GM10248 (cell line): Measurements from ENCODE around the gene SLC8B1.

Experiments
- CTCF ChIA-PET: fragments of 300-600 bp; sonication (Branson Sonifier 250); formaldehyde crosslinking; extraction: SDS; loops from one replicate; lab custom pipeline; 2021; ENCODE audit warnings: antibody characterized with exemption; lab: Yijun Ruan, JAX
- POLR2A ChIA-PET: fragments of 350-650 bp; sonication (Branson Sonifier 250); formaldehyde crosslinking; extraction: SDS; loops from one replicate; lab custom pipeline; 2020; ENCODE audit warnings: antibody characterized with exemption; lab: Yijun Ruan, JAX
- DNase-seq: peaks from one replicate; pipeline ENCODE4 v3.0.0; 2012; ENCODE audit errors: extremely low spot score
- TF ChIP-seq, protein P1 (sequence below): IDR thresholded peaks from 2 replicates; pipeline ENCODE4 v1.5.1; 2012; ENCODE audit warnings: mild to moderate bottlenecking, low read depth; ENCODE audit errors: extremely low read depth, missing control alignments, control extremely low read depth

Gene SLC8B1

DNA sequence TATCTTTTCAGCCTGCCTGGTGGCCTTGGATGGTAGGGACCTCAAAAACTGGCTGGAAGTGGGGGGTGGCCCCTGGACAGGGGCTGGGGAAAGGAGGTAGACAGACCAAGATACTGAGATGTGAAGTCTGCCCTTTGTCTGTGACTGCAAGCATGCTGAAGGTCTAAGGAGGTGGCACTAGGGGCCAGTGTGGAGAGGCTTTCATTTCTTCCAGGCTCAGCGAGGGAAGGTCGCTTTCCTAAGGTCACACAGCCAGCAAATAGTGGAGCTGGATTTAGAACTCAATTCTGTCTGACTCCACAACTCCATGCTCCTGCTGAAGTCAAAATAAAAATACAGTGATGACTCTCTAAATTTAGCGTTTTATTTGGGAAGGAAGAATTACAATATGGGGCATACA lies 12.2 kb upstream of the SLC8B1 start:
- TF ChIP-seq, protein P1, sequence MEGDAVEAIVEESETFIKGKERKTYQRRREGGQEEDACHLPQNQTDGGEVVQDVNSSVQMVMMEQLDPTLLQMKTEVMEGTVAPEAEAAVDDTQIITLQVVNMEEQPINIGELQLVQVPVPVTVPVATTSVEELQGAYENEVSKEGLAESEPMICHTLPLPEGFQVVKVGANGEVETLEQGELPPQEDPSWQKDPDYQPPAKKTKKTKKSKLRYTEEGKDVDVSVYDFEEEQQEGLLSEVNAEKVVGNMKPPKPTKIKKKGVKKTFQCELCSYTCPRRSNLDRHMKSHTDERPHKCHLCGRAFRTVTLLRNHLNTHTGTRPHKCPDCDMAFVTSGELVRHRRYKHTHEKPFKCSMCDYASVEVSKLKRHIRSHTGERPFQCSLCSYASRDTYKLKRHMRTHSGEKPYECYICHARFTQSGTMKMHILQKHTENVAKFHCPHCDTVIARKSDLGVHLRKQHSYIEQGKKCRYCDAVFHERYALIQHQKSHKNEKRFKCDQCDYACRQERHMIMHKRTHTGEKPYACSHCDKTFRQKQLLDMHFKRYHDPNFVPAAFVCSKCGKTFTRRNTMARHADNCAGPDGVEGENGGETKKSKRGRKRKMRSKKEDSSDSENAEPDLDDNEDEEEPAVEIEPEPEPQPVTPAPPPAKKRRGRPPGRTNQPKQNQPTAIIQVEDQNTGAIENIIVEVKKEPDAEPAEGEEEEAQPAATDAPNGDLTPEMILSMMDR = no peak
- CTCF ChIA-PET = no interaction called here
- no peak for DNase-seq
- POLR2A ChIA-PET = no interaction called here

DNA sequence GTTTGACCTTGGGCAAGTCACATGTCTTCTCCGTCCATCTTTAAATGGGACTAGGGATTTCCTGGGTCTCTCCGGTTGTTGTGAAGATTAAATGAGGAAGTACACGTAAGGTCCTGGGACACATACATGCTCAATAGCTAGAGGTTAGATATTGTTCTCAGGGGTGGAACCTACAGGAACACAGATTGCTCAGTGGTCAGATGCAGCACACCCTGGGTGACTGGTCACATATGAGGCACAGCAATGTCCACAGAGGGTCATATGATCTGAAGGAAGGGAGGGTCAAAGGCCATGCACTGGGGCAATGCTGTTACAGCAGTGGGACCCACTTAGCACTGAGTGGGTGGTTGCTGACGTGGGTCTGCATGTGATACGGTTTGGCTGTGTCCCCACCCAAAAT lies 11.4 kb upstream of the SLC8B1 start:
- ChIA-PET POLR2A (no interaction called here), CTCF (no interaction called here)
- no peak for DNase-seq
- TF ChIP-seq, protein P1 = no peak

DNA sequence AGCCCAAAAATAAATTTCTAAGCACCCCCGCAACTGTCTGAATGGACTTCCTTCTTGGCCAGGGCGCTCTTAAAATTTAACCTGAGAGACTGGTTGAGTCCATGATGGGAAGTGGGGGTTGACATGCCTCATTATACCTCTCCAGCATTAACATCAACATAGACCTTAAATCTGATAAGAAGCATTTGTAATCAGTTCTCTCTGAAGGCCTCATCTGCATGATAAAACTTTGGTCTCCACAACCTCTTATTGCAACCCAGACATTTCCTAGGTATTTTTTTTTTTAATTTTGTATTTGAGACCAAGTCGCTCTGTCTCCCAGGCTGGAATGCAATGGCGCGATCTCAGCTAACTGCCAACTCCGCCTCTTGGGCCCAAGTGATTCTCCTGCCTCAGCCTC lies 10.4 kb upstream of the SLC8B1 start:
- ChIA-PET CTCF (no interaction called here), POLR2A (interaction anchor here (0.7 kb wide), 1 partner anchor 466 kb away, joined by 3 read pairs; no protein-coding TSS in a partner anchor)
- TF ChIP-seq, protein P1 = no peak
- no peak for DNase-seq

DNA sequence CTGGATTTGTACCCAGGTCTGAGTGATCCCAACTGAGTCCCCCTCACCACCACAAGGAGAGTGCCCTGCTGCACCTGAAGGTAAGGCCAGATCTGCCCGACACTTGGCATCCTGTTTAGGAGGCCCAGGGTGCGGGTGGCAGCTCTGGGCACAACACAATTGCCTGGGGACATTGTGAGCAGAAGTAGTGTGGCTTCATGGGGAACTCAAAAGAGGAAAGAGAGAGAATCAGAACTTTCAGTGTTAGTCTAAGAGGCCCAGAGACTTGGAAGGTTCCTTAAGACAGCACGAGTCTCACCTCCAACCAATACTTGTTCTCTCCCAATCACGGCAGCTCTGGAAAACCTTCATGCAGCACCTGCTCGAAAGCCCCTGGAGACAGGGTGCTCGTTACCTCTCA lies 6.6 kb upstream of the SLC8B1 start:
- DNase-seq = no peak
- POLR2A ChIA-PET = no interaction called here
- CTCF ChIA-PET = no interaction called here
- TF ChIP-seq, protein P1 = no peak

DNA sequence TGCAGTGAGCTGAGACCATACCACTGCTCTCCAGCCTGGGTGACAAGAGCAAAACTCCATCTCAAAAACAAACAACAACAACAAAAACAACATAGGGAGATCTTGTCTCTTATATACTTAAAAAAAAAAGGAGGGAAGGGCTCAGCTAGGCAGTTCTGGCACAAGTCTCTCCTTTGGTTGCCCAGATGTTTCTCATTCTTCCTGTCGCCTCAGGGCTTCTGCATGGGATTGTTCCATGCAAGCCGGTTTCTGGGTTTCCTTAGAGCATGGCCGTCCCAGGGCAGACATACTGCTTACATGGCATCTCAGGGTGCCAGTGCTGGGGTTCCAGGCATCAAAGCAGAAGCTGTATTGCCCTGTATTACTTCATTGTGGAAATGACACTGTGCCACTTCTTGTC lies 5.2 kb upstream of the SLC8B1 start:
- no peak for DNase-seq
- TF ChIP-seq, protein P1 = no peak
- ChIA-PET CTCF (interaction anchor here (1.4 kb wide), 1 partner anchor 15 kb away, joined by 3 read pairs; no protein-coding TSS in a partner anchor), POLR2A (no interaction called here)

DNA sequence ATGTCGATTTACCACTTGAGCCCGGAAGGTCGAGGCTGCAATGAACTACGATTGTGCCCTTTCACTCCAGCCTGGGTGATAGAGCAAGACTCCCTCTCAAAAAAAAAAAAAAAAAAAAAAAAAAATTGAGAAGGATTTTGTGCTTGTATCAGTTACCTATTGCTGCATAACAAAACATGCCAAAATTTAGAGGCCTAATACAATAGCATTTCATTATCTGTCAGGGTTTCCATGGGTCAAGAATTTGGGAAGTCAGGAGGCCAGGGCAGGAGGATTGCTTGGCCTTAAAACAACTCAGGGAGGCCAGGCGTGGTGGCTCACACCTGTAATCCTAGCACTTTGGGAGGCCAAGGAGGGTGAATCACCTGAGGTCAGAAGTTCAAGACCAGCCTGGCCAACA lies 4.6 kb upstream of the SLC8B1 start:
- ChIA-PET CTCF (no interaction called here), POLR2A (no interaction called here)
- DNase-seq = no peak
- TF ChIP-seq, protein P1 = no peak
